ENCODE results near the gene KLF6.

- TF ChIP-seq CTCF (IDR thresholded peaks at IDR 0.05), result no peak
- TF ChIP-seq POLR2A (IDR thresholded peaks at IDR 0.05), result no peak
Measured at GRCh38 chr10:3746634-3747033, 38.4 kb downstream of the KLF6 start.

Data from Peyer's patch (tissue), 4 donors.